ENCODE measurements around the gene CCDC178.

CCDC178 gene

DNA sequence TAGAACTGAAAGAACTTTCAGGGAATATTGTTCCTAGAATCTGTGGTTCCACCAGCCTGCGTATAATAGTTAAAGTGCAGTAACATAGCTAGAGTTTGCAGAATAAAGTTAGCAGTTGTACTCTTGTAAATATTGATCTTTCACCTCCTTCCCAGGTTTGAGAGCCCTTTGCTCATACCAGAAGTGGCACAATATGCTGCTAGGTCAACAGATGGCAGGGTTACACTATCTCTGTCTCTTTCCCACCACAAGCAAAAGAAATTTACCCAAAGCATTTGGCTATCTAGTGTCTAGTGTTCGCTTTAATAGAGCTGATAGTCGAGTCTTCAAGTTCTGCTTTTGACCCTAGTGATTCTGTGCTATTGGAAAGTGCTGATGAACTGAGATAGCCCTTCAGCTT lies 548.7 kb downstream of the CCDC178 start:
- no peak overlapping the region for H3K4me3 ChIP-seq (ENCODE audit: low read length)
- DNase-seq (ENCODE audit: low read depth) = no peak
- TF ChIP-seq, protein P1, sequence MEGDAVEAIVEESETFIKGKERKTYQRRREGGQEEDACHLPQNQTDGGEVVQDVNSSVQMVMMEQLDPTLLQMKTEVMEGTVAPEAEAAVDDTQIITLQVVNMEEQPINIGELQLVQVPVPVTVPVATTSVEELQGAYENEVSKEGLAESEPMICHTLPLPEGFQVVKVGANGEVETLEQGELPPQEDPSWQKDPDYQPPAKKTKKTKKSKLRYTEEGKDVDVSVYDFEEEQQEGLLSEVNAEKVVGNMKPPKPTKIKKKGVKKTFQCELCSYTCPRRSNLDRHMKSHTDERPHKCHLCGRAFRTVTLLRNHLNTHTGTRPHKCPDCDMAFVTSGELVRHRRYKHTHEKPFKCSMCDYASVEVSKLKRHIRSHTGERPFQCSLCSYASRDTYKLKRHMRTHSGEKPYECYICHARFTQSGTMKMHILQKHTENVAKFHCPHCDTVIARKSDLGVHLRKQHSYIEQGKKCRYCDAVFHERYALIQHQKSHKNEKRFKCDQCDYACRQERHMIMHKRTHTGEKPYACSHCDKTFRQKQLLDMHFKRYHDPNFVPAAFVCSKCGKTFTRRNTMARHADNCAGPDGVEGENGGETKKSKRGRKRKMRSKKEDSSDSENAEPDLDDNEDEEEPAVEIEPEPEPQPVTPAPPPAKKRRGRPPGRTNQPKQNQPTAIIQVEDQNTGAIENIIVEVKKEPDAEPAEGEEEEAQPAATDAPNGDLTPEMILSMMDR (conservative IDR thresholded peaks at IDR 0.05; ENCODE audit: low read depth, low read length) = no peak

DNA sequence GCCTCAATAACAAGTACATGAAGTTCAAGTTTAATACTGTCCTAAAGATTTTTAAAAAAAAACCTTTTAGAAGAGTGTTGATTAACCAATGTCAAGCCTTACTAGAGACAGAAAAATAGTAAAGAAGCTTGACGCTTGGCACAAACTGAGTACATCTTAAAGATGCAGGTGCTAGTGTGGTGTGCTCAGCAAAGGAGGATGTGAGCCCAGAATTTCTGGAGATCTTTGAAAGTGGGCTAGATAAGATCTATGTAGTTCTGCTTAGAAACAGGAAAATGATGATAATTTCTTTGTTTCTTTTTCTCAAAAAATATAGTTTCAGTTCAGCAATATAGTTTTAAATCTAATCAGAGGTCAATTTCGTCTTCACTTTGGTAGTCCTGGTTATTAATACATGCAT lies 549.4 kb downstream of the CCDC178 start:
- TF ChIP-seq, protein P1 (conservative IDR thresholded peaks at IDR 0.05; ENCODE audit: low read depth, low read length) = no peak
- H3K4me3 ChIP-seq (ENCODE audit: low read length) = no peak overlapping the region
- DNase-seq (ENCODE audit: low read depth) = no peak

DNA sequence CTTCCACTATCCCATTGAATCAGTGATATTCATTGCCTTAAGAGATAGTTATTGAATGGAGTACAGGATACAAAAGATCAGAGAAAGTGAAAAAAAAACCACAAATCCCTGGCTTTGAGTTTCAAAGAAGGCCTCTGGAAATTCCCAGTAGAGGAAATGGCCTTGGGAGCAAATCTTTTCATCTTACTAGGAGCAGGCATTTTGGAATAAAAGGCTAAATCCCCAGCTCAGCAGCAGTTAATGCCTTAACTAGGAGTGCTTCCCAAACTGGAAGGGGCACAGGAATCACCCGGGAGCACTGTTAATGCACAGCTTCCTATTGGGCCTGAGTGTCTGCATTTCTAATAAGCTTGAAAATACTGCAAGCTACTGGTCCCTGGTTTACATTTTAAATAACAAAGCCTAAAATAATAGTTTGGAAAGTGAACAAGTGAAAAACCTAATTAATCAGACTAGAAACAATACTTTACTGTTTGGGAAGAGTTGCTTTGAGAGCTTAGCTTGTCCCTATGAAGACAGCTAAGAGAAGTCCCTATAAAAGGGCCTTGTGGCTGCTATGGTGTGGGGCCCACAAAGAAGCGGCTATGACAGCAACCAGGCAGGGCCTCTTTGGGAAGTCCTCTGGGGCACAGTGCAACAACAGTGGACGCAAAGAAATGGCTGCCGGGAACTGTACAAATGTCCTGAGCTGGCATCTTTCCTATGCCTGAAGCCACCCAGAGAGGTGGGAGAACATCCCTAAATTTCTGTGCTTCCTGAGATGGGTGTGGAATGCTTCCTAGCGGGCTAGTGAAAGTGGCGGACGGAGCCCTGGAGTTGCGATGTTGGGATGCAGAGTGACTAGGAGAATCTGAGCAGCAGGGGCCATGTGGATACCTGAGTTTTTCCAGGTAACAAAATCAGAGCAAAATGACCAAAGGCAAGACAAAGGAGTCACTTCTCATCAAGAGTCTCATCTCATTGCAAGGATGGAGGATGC lies 550.6 kb downstream of the CCDC178 start:
- no peak overlapping the region for H3K4me3 ChIP-seq (ENCODE audit: low read length)
- TF ChIP-seq, protein P1 (conservative IDR thresholded peaks at IDR 0.05; ENCODE audit: low read depth, low read length) = no peak
- no peak for DNase-seq (ENCODE audit: low read depth)

DNA sequence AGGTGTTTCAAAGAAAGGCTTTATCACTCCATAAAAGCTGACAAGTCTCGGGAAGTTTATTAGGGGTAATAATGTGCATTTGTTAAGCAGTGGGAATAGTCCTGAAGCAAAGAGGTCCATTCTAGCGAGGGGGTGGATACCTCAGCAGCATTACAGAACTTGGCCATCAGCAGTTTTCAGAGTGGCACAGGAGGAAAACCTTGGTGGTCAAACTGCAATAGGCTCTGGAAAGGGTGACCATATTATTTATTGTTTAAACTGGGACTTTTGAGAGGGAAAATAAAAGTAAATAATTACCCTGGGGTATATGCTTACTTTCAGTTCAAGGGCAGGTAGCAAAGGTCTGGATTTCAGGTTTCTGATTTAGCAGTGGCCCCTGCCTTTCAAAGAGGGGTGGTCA lies 552.2 kb downstream of the CCDC178 start:
- no peak overlapping the region for H3K4me3 ChIP-seq (ENCODE audit: low read length)
- TF ChIP-seq, protein P1 (conservative IDR thresholded peaks at IDR 0.05; ENCODE audit: low read depth, low read length) = no peak
- no peak for DNase-seq (ENCODE audit: low read depth)

Data from retinal pigment epithelial cell (primary cell).